Smooth muscle cell (in vitro differentiated cells): ENCODE measurements around the gene NFATC2IP. TPM values are rescaled to one million over a fixed set of nuclear protein-coding genes. Genes with fewer than 3 reads are reported as not detected.

Experiments used
- DNase-seq: peaks from one replicate; lab custom pipeline; 2025; ENCODE audit not compliant: unreplicated experiment; lab: John Stamatoyannopoulos, UW
- H2AFZ ChIP-seq: fragments of 200-600 bp; sonication (generic); 2 replicates; pipeline ENCODE4 v1.6.0; 2016; ENCODE audit warnings: antibody characterized with exemption, low read depth, mild to moderate bottlenecking
- H3F3A ChIP-seq: fragments of 200-600 bp; sonication (generic); 2 replicates; pipeline ENCODE4 v1.6.0; 2017; ENCODE audit warnings: antibody characterized with exemption, low read depth
- H3K27ac ChIP-seq: fragments of 200-600 bp; sonication (generic); 2 replicates; pipeline ENCODE4 v1.5.1; 2016; ENCODE audit warnings: low read depth, mild to moderate bottlenecking
- H3K27me3 ChIP-seq: fragments of 200-600 bp; sonication (generic); 2 replicates; pipeline ENCODE4 v1.6.1; 2016; ENCODE audit warnings: low read depth, mild to moderate bottlenecking
- H3K36me3 ChIP-seq: fragments of 200-600 bp; sonication (generic); 2 replicates; pipeline ENCODE4 v1.5.1; 2016; ENCODE audit warnings: low read depth
- H3K4me1 ChIP-seq: fragments of 200-600 bp; sonication (generic); 2 replicates; pipeline ENCODE4 v1.5.1; 2016; ENCODE audit warnings: low read depth
- H3K4me2 ChIP-seq: fragments of 200-600 bp; sonication (generic); 2 replicates; pipeline ENCODE4 v1.6.0; 2016; ENCODE audit warnings: mild to moderate bottlenecking
- H3K4me3 ChIP-seq: fragments of 200-600 bp; sonication (generic); 2 replicates; pipeline ENCODE4 v1.5.1; 2016; ENCODE audit warnings: mild to moderate bottlenecking
- H3K79me2 ChIP-seq: fragments of 200-600 bp; sonication (generic); 2 replicates; pipeline ENCODE4 v1.6.0; 2016; ENCODE audit warnings: low read depth, mild to moderate bottlenecking
- H3K9ac ChIP-seq: fragments of 200-600 bp; sonication (generic); 2 replicates; pipeline ENCODE4 v1.6.0; 2016; ENCODE audit warnings: low read depth
- H3K9me3 ChIP-seq: fragments of 200-600 bp; sonication (generic); replicated peaks from 2 replicates; pipeline ENCODE4 v1.5.1; 2016; ENCODE audit warnings: low read depth
- H4K20me1 ChIP-seq: fragments of 200-600 bp; sonication (generic); 2 replicates; pipeline ENCODE4 v1.6.0; 2016; ENCODE audit warnings: low read depth
- WGBS: methylation state at CpG from one replicate; pipeline ENCODE4 v1.1.7; 2016; ENCODE audit warnings: low lambda C conversion rate; 5-methylcytosine and 5-hydroxymethylcytosine counted together
- polyA plus RNA-seq: library from polyadenylated mRNA; unstranded; fragments of >200 nt; fragmentation: Nextera tagmentation; extraction: Ambion mirVana; gene quantifications from 2 replicates; pipeline ENCODE4 v1.2.1, GENCODE V29; 2016
- total RNA-seq: library from RNA; depleted of rRNA; stranded (reverse); fragments of >200 nt; gene quantifications from 2 replicates; pipeline ENCODE4 v1.2.3, GENCODE V29; 2014
- TF ChIP-seq, protein P1 (sequence below): fragments of 200-600 bp; sonication (generic); IDR thresholded peaks from 2 replicates; pipeline ENCODE4 v1.5.1; 2017; ENCODE audit warnings: borderline replicate concordance, mild to moderate bottlenecking, antibody characterized with exemption; ENCODE audit not compliant: insufficient read depth, poor library complexity, severe bottlenecking

Gene NFATC2IP
- total and polyA plus RNA-seq, 2 experiments from 2014 or later, result 13.1 to 19.0 TPM

GRCh38 chr16:28984619-28985135, 33.9 kb downstream of the NFATC2IP start, which contains the start of gene LAT:
LAT (plus strand) TSS chr16:28985052; CDS start chr16:28985418, 366 bp downstream.
- Histone ChIP-seq H3K27ac (no peak within 1 kb of the TSS), H3K4me3 (no peak within 1 kb of the TSS), H2AFZ (no peak within 1 kb of the TSS), H3K9me3 (no peaks in the 10 kb centered on the region), H3K79me2 (no peaks in the 10 kb centered on the region), H3K4me2 (no peak within 1 kb of the TSS), H3K36me3 (peaks cover 3% of the 10 kb centered on the region), H4K20me1 (no peaks in the 10 kb centered on the region), H3K4me1 (no peaks in the 10 kb centered on the region), H3K9ac (no peak within 1 kb of the TSS), H3F3A (no peaks in the 10 kb centered on the region), H3K27me3 (no peaks in the 10 kb centered on the region)
- no peak for DNase-seq
- 91% methylated on average over 16 of the region's 24 CpGs for WGBS
- TF ChIP-seq, protein P1, sequence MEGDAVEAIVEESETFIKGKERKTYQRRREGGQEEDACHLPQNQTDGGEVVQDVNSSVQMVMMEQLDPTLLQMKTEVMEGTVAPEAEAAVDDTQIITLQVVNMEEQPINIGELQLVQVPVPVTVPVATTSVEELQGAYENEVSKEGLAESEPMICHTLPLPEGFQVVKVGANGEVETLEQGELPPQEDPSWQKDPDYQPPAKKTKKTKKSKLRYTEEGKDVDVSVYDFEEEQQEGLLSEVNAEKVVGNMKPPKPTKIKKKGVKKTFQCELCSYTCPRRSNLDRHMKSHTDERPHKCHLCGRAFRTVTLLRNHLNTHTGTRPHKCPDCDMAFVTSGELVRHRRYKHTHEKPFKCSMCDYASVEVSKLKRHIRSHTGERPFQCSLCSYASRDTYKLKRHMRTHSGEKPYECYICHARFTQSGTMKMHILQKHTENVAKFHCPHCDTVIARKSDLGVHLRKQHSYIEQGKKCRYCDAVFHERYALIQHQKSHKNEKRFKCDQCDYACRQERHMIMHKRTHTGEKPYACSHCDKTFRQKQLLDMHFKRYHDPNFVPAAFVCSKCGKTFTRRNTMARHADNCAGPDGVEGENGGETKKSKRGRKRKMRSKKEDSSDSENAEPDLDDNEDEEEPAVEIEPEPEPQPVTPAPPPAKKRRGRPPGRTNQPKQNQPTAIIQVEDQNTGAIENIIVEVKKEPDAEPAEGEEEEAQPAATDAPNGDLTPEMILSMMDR, result no peak

DNA sequence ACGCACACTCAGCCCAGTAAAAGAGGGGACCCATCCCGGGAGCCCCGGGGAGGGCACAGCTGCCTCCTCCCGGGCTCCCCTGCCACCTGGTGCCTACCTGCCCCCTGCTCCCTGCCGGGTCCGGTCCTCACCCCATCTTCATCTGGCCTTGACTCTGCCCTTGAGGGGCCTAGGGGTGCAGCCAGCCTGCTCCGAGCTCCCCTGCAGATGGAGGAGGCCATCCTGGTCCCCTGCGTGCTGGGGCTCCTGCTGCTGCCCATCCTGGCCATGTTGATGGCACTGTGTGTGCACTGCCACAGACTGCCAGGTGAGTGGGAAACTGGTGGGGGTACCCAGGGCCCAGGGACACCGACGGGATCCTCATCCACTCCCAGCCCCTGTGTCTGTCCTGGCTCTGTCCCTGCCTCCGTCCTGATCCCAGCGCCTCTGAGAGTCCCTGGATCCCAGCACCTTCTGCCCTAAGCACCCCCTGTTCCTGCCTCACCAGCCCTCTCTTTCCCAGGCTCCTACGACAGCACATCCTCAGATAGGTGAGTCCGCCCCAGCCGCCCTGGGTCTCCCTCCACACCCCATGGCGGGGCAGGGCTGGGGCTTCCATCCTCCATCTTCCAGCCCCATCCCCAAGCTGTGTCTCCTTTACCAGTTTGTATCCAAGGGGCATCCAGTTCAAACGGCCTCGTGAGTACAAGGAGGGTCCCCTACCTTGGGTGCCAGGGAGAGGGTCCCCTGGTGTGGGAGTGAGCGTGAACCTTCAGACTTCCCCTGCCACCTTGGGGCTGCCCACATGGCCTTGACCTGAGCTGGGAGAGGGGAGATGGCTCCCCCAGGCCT, 34.7 kb downstream of the NFATC2IP start:
- Histone ChIP-seq H3K36me3 (peaks cover 3% of the 10 kb centered on the region), H3K27ac (no peak overlapping the region)
- 98% methylated on average over 19 of the region's 19 CpGs for WGBS

DNA sequence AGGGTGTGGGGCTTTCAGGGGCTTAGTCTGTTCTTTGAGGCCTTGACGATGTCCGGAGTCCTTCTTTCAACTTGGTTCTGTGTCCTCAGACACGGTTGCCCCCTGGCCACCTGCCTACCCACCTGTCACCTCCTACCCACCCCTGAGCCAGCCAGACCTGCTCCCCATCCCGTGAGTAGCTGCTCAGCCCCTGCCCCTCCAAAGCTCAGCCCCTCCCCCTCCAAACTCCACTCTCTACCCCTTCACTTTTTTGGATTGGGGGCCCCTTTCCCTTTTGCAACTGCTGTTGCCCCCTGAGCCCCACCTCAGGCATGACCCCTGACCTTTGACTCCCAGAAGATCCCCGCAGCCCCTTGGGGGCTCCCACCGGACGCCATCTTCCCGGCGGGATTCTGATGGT, 35.3 kb downstream of the NFATC2IP start:
- H3F3A ChIP-seq, result no peaks in the 10 kb centered on the region
- H3K4me3 ChIP-seq, result no peak overlapping the region
- H3K27ac ChIP-seq, result no peak overlapping the region
- no peak overlapping the region for H3K4me2 ChIP-seq
- 95% methylated on average over 7 of the region's 9 CpGs for WGBS
- no peak overlapping the region for H3K9ac ChIP-seq
- no peaks in the 10 kb centered on the region for H3K27me3 ChIP-seq
- H3K36me3 ChIP-seq, result peaks cover 3% of the 10 kb centered on the region
- TF ChIP-seq, protein P1, result no peak
- H3K9me3 ChIP-seq, result no peaks in the 10 kb centered on the region
- H3K79me2 ChIP-seq, result no peaks in the 10 kb centered on the region
- H4K20me1 ChIP-seq, result no peaks in the 10 kb centered on the region
- no peak for DNase-seq
- H2AFZ ChIP-seq, result no peak overlapping the region
- no peaks in the 10 kb centered on the region for H3K4me1 ChIP-seq

More for the DNA sequence above, 34.7 kb downstream of the NFATC2IP start:
- Histone ChIP-seq H3K9ac (no peak overlapping the region), H3K4me1 (no peaks in the 10 kb centered on the region), H3K4me2 (no peak overlapping the region), H3K9me3 (no peaks in the 10 kb centered on the region), H4K20me1 (no peaks in the 10 kb centered on the region), H3K27me3 (no peaks in the 10 kb centered on the region), H2AFZ (no peak overlapping the region), H3K79me2 (no peaks in the 10 kb centered on the region), H3K4me3 (no peak overlapping the region), H3F3A (no peaks in the 10 kb centered on the region)
- TF ChIP-seq, protein P1, result no peak
- no peak for DNase-seq
